GM18867 (cell line): ENCODE measurements around the gene DTX3L.
"Not testable (repeated sequence)": the region's sequence is repeated elsewhere in the genome, so short reads cannot be mapped to it uniquely, and the experiment has no call there.

Experiments used
- ATAC-seq: cut with Tn5 transposase; IDR thresholded peaks from one replicate; pipeline ENCODE4 v1.9.1; 2021; ENCODE audit warnings: mild to moderate bottlenecking, moderate library complexity; ENCODE audit not compliant: unreplicated experiment

DTX3L gene

DNA sequence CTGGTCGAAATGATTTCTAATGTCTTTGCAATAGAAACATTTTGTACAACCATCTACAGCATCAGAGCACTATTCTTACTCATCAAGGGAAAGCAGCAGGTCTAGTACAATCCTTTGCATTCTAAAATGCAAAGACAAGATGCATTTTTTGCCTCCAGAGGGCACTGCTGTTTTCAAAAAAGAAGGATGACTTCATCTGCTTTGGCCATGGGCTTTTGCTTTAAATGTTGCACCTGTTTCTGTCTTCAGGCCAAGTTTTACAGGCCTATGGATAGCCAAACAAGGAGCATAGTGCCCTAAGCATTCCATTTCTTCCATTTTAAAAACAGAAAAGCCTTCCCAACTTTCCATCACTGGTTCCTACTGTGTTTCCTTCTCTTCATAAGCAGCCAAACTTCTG, 3.5 kb upstream of the DTX3L start:
- peak; percentile 36 for ATAC-seq

DNA sequence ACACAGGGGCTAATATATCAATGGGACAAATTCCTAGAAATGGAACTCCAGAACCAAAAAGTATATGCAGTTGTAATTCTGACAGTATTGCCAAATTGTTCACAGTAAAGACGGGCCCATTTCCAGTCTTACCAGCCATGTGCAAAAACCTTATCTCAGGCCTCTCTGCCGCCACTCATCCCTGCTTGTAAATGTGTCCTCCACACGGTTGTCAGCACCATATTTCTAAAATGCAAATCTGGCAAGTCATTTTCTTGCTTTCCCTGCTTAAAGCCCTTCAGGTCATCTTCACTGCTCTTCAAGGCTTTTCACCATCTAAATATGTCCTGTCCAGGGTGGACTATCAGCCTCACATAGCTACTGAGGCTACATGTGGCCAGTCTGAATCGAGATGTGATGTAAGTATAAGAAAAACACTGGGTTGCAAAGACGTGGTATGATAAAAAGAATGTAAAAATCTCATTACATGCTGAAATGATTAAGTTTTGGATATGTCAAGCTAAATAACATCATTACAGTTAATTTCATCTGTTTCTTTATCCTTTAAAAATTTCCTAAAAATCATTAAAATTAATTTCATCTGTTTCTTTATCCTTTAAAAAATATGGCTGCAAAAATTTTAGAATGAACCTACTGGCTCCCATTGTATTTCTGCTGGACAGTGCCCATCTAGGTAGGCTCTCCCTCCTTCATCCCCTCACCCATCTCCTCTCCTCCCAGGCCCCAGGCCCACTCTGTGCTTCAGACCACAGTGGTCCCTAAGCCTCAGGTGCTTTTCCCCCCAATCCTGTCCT, 1.0 kb upstream of the DTX3L start:
- ATAC-seq = no peak

GRCh38 chr3:122563717-122564025, 467 bp upstream of the DTX3L start:
- peak; percentile 13 for ATAC-seq

- not testable (repeated sequence) for ATAC-seq
Measured at GRCh38 chr3:122568131-122568530, 4.0 kb downstream of the DTX3L start.

- ATAC-seq = no peak
Measured at GRCh38 chr3:122568755-122569154, 4.6 kb downstream of the DTX3L start.

DNA sequence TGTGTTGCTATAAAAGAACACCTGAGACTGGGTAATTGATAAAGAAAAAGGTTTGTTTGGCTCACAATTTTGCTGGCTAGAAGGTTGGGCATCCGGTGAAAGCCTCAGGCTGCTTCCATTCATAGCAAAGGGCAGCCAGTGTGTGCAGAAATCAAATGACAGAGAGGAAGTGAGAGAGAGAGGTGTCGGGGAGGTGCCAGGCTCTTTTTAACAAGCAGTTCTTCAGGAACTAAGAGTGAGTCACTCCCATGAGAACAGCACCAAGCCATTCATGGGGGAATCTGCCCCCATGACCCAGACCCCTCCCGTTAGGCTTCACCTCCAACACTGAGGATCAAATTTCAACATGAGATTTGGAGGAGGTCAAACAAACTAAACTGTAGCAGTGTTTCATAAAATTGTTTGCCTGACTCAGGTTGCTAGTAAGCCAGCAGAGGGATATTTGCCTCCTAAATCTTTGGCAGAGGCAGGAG, 8.8 kb downstream of the DTX3L start:
- ATAC-seq = peak; percentile 33

- ATAC-seq = peak; percentile 81
Measured at GRCh38 chr3:122576174-122576940, 12.2 kb downstream of the DTX3L start.

GRCh38 chr3:122577409-122578031, 13.4 kb downstream of the DTX3L start, which contains the start of gene PARP15:
PARP15 (plus strand) TSS chr3:122577650; CDS start chr3:122577668, 18 bp downstream.
- ATAC-seq = no peak

- no peak for ATAC-seq
Measured at GRCh38 chr3:122578069-122578740, 14.1 kb downstream of the DTX3L start.

DNA sequence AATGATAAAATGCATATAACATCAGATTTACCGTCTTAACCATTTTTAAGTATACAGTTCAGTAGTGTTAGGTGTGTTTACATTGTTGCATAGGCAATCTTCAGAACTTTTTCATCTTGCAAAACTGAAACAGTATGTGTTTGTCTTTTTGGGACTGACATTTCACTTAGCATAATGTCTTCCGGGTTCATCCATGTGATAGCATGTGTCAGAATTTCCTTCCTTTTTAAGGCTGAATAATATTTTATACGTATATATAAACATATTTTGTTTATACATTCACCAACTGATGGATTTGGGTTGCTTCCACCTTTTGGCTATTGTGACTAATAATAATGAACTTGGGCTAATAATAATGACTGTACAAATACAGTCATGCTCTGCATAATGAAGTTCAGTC, 16.3 kb downstream of the DTX3L start:
- no peak for ATAC-seq

GRCh38 chr3:122581622-122582021, 17.5 kb downstream of the DTX3L start:
- no peak for ATAC-seq

DNA sequence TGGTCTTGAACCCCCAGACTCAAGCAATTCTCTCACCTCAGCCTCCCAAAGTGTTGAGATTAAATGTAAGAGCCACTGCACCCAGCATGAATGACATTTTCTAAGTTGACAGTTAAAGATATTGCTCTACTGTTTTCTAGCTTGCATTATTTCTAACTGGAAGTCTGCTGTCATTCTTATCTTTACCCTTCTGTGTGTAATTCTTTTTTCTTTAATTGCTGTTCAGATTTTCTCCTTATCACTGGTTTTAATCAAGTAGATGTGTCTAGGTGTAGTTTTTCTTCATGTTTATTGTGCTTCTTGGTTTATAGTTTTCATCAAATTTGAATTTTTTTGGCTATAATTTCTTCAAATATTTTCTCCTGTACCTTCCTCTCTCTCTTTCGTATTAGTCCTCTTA, 18.3 kb downstream of the DTX3L start:
- no peak for ATAC-seq

DNA sequence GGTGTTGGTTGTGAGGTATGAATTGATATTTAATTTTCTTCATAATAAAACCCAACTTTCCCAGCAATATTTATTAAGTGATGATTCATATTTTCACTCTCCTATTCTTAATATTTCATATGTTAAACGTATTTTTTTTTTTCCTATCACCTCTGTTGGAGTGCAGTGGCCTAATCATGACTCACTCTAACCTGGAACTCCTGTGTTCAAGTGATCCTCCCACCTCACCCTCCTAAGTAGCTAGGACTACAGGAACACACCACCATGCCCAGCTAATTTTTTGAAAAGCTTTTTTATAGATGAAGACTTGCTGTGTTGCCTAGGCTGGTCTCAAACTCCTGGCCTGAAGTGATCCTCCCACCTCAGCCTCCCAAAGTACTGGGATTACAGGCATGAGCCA, 22.0 kb downstream of the DTX3L start:
- ATAC-seq = no peak

DNA sequence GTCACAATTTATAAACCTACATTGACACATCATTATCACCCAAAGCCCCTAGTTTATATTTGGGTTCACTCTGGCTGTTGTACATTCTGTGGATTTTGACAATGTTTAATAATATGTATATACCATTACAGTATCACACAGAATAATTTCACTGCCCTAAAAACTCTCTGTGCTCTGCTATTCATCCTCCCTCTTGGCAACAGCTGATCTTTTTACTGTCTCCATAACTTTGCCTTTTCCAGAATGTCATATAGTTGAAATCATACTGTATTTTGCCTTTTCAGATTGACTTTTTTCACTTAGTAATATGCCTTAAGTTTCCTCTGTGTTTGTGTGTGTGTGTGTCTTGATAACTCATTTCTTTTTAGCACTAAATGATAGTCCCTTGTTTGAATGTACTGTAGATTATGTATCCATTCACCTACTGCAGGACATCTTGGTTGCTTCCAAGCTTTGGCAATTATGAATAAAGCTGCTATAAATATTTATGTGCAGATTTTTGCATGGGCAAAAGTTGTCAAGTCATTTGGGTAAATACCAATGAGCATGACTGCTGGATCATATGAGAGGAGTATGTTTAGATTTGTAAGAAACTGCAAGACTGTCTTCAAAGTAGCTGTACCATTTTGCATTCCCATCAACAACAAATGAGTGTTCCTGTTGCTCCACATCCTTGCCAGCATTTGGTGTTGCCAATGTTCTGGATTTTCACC, 22.8 kb downstream of the DTX3L start:
- ATAC-seq = no peak

DNA sequence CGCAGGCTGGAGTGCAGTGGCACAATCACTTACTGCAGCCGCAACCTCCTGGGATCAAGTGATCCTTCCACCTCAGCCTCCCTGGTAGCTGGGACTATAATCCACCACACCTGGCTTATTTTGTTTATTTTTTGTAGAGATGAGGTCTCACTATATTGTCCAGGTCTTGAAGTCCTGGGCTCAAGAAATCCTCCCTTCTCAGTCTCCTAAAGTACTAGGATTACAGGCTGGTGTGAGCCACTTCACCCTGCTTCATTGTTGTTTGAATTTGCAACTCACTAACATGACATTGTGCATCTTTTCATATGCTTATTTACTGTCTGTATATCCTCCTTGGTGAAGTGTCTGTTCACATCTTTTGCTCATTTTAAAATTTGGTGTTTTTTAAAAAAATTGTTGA, 23.4 kb downstream of the DTX3L start:
- no peak for ATAC-seq

GRCh38 chr3:122589297-122589696, 25.2 kb downstream of the DTX3L start:
- peak; percentile 80 for ATAC-seq

DNA sequence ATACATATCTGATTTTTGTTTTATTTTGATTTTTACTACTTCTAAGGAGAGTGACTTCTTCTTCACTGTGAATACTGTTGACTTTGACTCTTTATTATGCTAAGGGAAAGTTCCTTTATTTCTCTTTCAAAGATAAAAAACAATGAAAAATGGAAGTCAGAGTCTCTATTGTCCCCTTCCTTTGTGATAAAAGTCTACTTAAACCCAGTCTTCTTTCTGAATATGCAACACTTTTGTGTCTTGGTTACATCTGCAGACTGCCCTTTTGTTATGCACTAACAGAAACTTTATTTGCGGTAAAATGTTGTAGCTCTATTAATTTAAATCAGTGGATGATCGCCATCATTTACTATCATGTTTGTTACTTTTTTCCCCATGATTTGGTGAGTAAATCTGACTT, 26.5 kb downstream of the DTX3L start:
- ATAC-seq = no peak

GRCh38 chr3:122594025-122594424, 29.9 kb downstream of the DTX3L start:
- no peak for ATAC-seq

DNA sequence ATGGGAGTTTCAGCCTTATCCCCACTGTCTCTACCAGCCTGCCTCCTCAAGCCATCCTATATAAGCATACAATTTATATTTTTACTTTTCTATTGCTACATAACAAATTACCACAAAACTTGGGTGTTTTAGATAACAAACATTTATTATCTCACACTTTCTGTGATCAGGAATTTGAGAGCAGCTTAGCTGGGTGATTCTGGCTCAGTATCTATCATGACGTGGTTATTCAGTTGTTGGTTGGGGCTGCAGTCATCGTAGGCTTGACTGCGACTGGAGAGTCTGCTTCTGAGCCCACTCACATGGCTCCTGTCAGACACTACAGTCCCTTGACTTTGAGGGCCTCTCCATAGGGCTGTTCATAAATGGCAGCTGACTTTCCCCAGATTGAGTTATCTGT, 34.0 kb downstream of the DTX3L start:
- ATAC-seq = no peak

GRCh38 chr3:122598556-122598955, 34.4 kb downstream of the DTX3L start:
- no peak for ATAC-seq
